Measurements from ENCODE around the gene PRR35. TPM values are rescaled to one million over a fixed set of nuclear protein-coding genes. Genes with fewer than 3 reads are reported as not detected.

The PRR35 gene
- total and polyA plus RNA-seq, 4 donors: not detected

- TF ChIP-seq REST (IDR thresholded peaks at IDR 0.05) (no peak), ZBTB33 (IDR thresholded peaks at IDR 0.05) (no peak), TAF1 (conservative IDR thresholded peaks at IDR 0.05) (no peak), JUND (IDR thresholded peaks at IDR 0.05) (no peak), FOXA1 (IDR thresholded peaks at IDR 0.05) (no peak)
These were observed 47.4 kb upstream of the PRR35 start (continued) for GRCh38 chr16:512802-513201.

- Histone ChIP-seq H3K27ac (ENCODE audit: low read depth in 1 of 2, low read length in 2 of 2) (no peak overlapping the region), H3K4me3 (ENCODE audit: low read depth in 1 of 3, low read length in 3 of 3) (no peak overlapping the region), H3K9me3 (ENCODE audit: control insufficient read depth in 4 of 4, low read length in 3 of 4) (no peaks in the 10 kb centered on the region), H3K4me1 (ENCODE audit: control insufficient read depth in 4 of 4, insufficient read depth in 4 of 4, low read length in 3 of 4) (peaks cover 0 to 5% (median 2%) of the 10 kb centered on the region in 4 donors), H3K27me3 (ENCODE audit: control insufficient read depth in 4 of 4, insufficient read depth in 4 of 4, low read length in 3 of 4) (no peaks in the 10 kb centered on the region), H3K36me3 (ENCODE audit: control insufficient read depth in 4 of 4, insufficient read depth in 3 of 4, low read depth in 1 of 4, low read length in 3 of 4) (peaks cover 17 to 35% (median 22%) of the 10 kb centered on the region in 4 donors), H3K9ac (ENCODE audit: low read depth in 1 of 2, low read length in 2 of 2) (no peak overlapping the region)
- TF ChIP-seq CTCF (IDR thresholded peaks at IDR 0.05; ENCODE audit: low read depth, low read length, missing input control) (no peak), FOXA1 (IDR thresholded peaks at IDR 0.05) (no peak), HNF4G (IDR thresholded peaks at IDR 0.05) (no peak), YY1 (IDR thresholded peaks at IDR 0.05) (no peak), FOXA2 (IDR thresholded peaks at IDR 0.05) (no peak), TAF1 (conservative IDR thresholded peaks at IDR 0.05) (no peak), NR2F2 (IDR thresholded peaks at IDR 0.05) (no peak), EGR1 (IDR thresholded peaks at IDR 0.05; ENCODE audit: low read depth in 2 of 2) (no peak), JUND (IDR thresholded peaks at IDR 0.05) (no peak), ZBTB33 (IDR thresholded peaks at IDR 0.05) (no peak), REST (IDR thresholded peaks at IDR 0.05) (no peak), RAD21 (IDR thresholded peaks at IDR 0.05) (no peak), HNF4A (conservative IDR thresholded peaks at IDR 0.05) (no peak), GABPA (IDR thresholded peaks at IDR 0.05 in 1 of 2, conservative IDR thresholded peaks at IDR 0.05 in 1 of 2) (no peak), RXRA (IDR thresholded peaks at IDR 0.05) (no peak), SP1 (IDR thresholded peaks at IDR 0.05) (no peak)
- TF ChIP-seq, protein P1, sequence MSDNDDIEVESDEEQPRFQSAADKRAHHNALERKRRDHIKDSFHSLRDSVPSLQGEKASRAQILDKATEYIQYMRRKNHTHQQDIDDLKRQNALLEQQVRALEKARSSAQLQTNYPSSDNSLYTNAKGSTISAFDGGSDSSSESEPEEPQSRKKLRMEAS (IDR thresholded peaks at IDR 0.05): no peak
- TF ChIP-seq, protein P2, sequence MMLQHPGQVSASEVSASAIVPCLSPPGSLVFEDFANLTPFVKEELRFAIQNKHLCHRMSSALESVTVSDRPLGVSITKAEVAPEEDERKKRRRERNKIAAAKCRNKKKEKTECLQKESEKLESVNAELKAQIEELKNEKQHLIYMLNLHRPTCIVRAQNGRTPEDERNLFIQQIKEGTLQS (IDR thresholded peaks at IDR 0.05): no peak
- DNase-seq (ENCODE audit: low spot score): no peak
- 83% methylated on average over 10 of the region's 10 CpGs for WGBS
These were observed 46.2 kb upstream of the PRR35 start for GRCh38 chr16:513950-514349.
